HepG2 (cell line): ENCODE measurements around the gene TMEM256.

Experiments used
- ATF1 ChIP-seq: IDR thresholded peaks from 2 replicates; pipeline ENCODE4 v1.6.1; 2016; ENCODE audit warnings: mild to moderate bottlenecking, control low read depth
- CTCF ChIP-seq: sonication (generic); formaldehyde crosslinking; IDR thresholded peaks from 2 replicates; pipeline ENCODE4 v1.5.0; 2020; ENCODE audit warnings: mild to moderate bottlenecking, missing genetic modification reagents, moderate library complexity
- EP300 ChIP-seq, 3 experiments: sonication (generic) in 1 of 3; formaldehyde crosslinking in 1 of 3; IDR thresholded peaks; 2 replicates each; pipeline versions ENCODE4 v1.5.1 to v1.6.1; 2011 to 2020; ENCODE audit warnings: low read depth in 2 of 3, low read length in 2 of 3, borderline replicate concordance in 1 of 3, improper control_type of control experiment in 1 of 3, mild to moderate bottlenecking in 1 of 3, missing genetic modification reagents in 1 of 3, moderate library complexity in 1 of 3
- MAFG ChIP-seq: sonication (generic); formaldehyde crosslinking; IDR thresholded peaks from 2 replicates; pipeline ENCODE4 v1.5.1; 2020; ENCODE audit warnings: mild to moderate bottlenecking, missing genetic modification reagents
- POLR2AphosphoS2 ChIP-seq: IDR thresholded peaks from 2 replicates; pipeline ENCODE4 v1.6.1; 2011; ENCODE audit warnings: low read depth, low read length, improper control_type of control experiment
- RNF219 ChIP-seq: sonication (generic); formaldehyde crosslinking; IDR thresholded peaks from 2 replicates; pipeline ENCODE4 v1.5.0; 2020; ENCODE audit warnings: mild to moderate bottlenecking, missing genetic modification reagents
- TAF1 ChIP-seq: sonication (generic); formaldehyde crosslinking; IDR thresholded peaks from 2 replicates; pipeline ENCODE4 v1.4.0; 2020; ENCODE audit warnings: missing genetic modification reagents
- U2AF1 ChIP-seq: fragments of 200-400 bp; formaldehyde crosslinking; optimal IDR thresholded peaks from 2 replicates; pipeline ENCODE3; 2017; ENCODE audit warnings: mild to moderate bottlenecking, low read depth, low read length
- ZFP36 ChIP-seq: fragments of 150-350 bp; IDR thresholded peaks from 2 replicates; pipeline ENCODE4 v1.6.1; 2018; ENCODE audit warnings: borderline replicate concordance, low read length, low read depth; ENCODE audit not compliant: partially characterized antibody
- ZNF225 ChIP-seq: sonication (generic); formaldehyde crosslinking; IDR thresholded peaks from 2 replicates; pipeline ENCODE4 v1.4.0; 2020; ENCODE audit warnings: mild to moderate bottlenecking, missing genetic modification reagents
- ZNF292 ChIP-seq: sonication (generic); formaldehyde crosslinking; IDR thresholded peaks from 2 replicates; pipeline ENCODE4 v1.8.1; 2022; ENCODE audit warnings: mild to moderate bottlenecking, low read depth, missing genetic modification reagents, borderline replicate concordance
- ZNF674 ChIP-seq: sonication (generic); formaldehyde crosslinking; IDR thresholded peaks from 2 replicates; pipeline ENCODE4 v1.5.0; 2020; ENCODE audit warnings: low read depth, mild to moderate bottlenecking, missing genetic modification reagents
- TF ChIP-seq, protein P1 (sequence below): sonication (generic); formaldehyde crosslinking; IDR thresholded peaks from 2 replicates; pipeline ENCODE4 v1.4.0; 2020; ENCODE audit warnings: missing genetic modification reagents
- TF ChIP-seq, protein P2 (sequence below): sonication (generic); formaldehyde crosslinking; IDR thresholded peaks from 2 replicates; pipeline ENCODE4 v1.4.0; 2020; ENCODE audit warnings: missing genetic modification reagents

DNA sequence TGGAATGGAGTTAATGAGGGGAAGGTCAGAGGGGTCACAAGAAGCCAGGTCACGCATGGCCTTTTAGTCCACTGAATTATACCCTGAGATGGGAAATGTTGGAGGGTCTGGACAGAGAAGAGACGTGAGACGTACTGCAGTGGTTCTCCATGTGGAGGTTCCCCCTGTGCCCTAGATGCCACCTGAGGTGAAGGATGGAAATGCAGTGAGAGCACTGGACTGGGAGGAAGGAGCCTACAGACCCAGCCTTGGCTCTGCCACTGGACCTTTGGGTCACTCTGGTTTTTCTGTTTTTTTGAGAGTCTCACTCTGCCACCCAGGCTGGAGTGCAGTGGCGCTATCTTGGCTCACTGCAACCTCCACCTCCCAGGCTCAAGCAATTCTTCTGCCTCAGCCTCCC lies 7.8 kb downstream of the TMEM256 start:
- TF ChIP-seq ZNF292 (CRISPR knock-in tag) (no peak), CTCF (CRISPR knock-in tag) (no peak), EP300 (IDR thresholded peaks at IDR 0.05; ENCODE audit: low read depth in 2 of 2, low read length in 2 of 2) (no peak), EP300 (CRISPR knock-in tag; IDR thresholded peaks at IDR 0.05; ENCODE audit: borderline replicate concordance) (no peak), ZNF674 (no peak), ZNF225 (CRISPR knock-in tag) (no peak), ZFP36 (no peak), MAFG (CRISPR knock-in tag) (no peak), ATF1 (CRISPR knock-in tag) (no peak), RNF219 (CRISPR knock-in tag) (no peak), POLR2AphosphoS2 (no peak), U2AF1 (no peak), TAF1 (CRISPR knock-in tag) (no peak)
- TF ChIP-seq, protein P1, sequence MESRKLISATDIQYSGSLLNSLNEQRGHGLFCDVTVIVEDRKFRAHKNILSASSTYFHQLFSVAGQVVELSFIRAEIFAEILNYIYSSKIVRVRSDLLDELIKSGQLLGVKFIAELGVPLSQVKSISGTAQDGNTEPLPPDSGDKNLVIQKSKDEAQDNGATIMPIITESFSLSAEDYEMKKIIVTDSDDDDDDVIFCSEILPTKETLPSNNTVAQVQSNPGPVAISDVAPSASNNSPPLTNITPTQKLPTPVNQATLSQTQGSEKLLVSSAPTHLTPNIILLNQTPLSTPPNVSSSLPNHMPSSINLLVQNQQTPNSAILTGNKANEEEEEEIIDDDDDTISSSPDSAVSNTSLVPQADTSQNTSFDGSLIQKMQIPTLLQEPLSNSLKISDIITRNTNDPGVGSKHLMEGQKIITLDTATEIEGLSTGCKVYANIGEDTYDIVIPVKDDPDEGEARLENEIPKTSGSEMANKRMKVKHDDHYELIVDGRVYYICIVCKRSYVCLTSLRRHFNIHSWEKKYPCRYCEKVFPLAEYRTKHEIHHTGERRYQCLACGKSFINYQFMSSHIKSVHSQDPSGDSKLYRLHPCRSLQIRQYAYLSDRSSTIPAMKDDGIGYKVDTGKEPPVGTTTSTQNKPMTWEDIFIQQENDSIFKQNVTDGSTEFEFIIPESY (CRISPR knock-in tag): no peak
- TF ChIP-seq, protein P2, sequence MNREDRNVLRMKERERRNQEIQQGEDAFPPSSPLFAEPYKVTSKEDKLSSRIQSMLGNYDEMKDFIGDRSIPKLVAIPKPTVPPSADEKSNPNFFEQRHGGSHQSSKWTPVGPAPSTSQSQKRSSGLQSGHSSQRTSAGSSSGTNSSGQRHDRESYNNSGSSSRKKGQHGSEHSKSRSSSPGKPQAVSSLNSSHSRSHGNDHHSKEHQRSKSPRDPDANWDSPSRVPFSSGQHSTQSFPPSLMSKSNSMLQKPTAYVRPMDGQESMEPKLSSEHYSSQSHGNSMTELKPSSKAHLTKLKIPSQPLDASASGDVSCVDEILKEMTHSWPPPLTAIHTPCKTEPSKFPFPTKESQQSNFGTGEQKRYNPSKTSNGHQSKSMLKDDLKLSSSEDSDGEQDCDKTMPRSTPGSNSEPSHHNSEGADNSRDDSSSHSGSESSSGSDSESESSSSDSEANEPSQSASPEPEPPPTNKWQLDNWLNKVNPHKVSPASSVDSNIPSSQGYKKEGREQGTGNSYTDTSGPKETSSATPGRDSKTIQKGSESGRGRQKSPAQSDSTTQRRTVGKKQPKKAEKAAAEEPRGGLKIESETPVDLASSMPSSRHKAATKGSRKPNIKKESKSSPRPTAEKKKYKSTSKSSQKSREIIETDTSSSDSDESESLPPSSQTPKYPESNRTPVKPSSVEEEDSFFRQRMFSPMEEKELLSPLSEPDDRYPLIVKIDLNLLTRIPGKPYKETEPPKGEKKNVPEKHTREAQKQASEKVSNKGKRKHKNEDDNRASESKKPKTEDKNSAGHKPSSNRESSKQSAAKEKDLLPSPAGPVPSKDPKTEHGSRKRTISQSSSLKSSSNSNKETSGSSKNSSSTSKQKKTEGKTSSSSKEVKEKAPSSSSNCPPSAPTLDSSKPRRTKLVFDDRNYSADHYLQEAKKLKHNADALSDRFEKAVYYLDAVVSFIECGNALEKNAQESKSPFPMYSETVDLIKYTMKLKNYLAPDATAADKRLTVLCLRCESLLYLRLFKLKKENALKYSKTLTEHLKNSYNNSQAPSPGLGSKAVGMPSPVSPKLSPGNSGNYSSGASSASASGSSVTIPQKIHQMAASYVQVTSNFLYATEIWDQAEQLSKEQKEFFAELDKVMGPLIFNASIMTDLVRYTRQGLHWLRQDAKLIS (CRISPR knock-in tag): no peak
